VCaP (cell line): ENCODE data around the gene LYRM2.

Experiments used
- H3K27ac ChIP-seq: fragments of 450-650 bp; 2 replicates; pipeline ENCODE4 v1.5.1; 2017
- CTCF ChIP-seq: fragments of 450-650 bp; conservative IDR thresholded peaks from 2 replicates; pipeline ENCODE4 v1.5.1; 2017; ENCODE audit warnings: mild to moderate bottlenecking, moderate library complexity

Gene LYRM2

GRCh38 chr6:89539779-89540178 lies 98.8 kb downstream of the LYRM2 start:
- no peak for TF ChIP-seq CTCF
- H3K27ac ChIP-seq: no peak overlapping the region

- no peak overlapping the region for H3K27ac ChIP-seq
- no peak for TF ChIP-seq CTCF
Measured at GRCh38 chr6:89536231-89536630, 102.3 kb downstream of the LYRM2 start.

- H3K27ac ChIP-seq: no peak overlapping the region
- TF ChIP-seq CTCF: no peak
Measured at GRCh38 chr6:89530982-89531381, 107.6 kb downstream of the LYRM2 start.

- TF ChIP-seq CTCF: no peak
- no peak overlapping the region for H3K27ac ChIP-seq
Measured at GRCh38 chr6:89528866-89529265, 109.7 kb downstream of the LYRM2 start.

GRCh38 chr6:89527634-89528033 lies 110.9 kb downstream of the LYRM2 start:
- no peak for TF ChIP-seq CTCF
- no peak overlapping the region for H3K27ac ChIP-seq

GRCh38 chr6:89526563-89526869 lies 112.0 kb downstream of the LYRM2 start:
- no peak for TF ChIP-seq CTCF
- H3K27ac ChIP-seq: no peak overlapping the region

GRCh38 chr6:89525786-89526562 lies 112.6 kb downstream of the LYRM2 start:
- no peak overlapping the region for H3K27ac ChIP-seq
- TF ChIP-seq CTCF: no peak
